Heart left ventricle (tissue), 16 donors: ENCODE measurements around the gene MICALL2. TPM values are rescaled to one million over a fixed set of nuclear protein-coding genes. Genes with fewer than 3 reads are reported as not detected.
A peak's percentile ranks its signal among the peaks of the same experiment; 100 is the strongest.

Source experiments
- ATAC-seq, 4 donors: fragments of 200-7000 bp; cut with Tn5 transposase; one replicate each; pipeline ENCODE4 v1.9.1; 2020 to 2022; ENCODE audit warnings: moderate library complexity in 4 of 4, mild to moderate bottlenecking in 3 of 4, moderate number of reproducible peaks in 1 of 4
- DNase-seq, 5 donors: peaks; one replicate each; pipeline ENCODE4 v3.0.0-alpha.2; 2020
- H3K27ac ChIP-seq, 12 donors: fragments of 200-600 bp; sonication (generic) in 4 of 12; one replicate each; pipeline versions ENCODE4 v1.5.0 to v1.8.0; 2016 to 2022; ENCODE audit warnings: mild to moderate bottlenecking in 2 of 12
- H3K27me3 ChIP-seq, 9 donors: fragments of 200-600 bp; sonication (generic) in 2 of 9; one replicate each; pipeline versions ENCODE4 v1.5.1 to v1.8.0; 2016 to 2022; ENCODE audit warnings: mild to moderate bottlenecking in 3 of 9
- H3K36me3 ChIP-seq, 9 donors: fragments of 200-600 bp; sonication (generic) in 2 of 9; one replicate each; pipeline versions ENCODE4 v1.5.0 to v1.8.0; 2018 to 2022; ENCODE audit warnings: mild to moderate bottlenecking in 2 of 9
- H3K4me1 ChIP-seq, 12 donors: fragments of 200-600 bp; sonication (generic) in 4 of 12; one replicate each; pipeline versions ENCODE4 v1.5.0 to v1.8.0; 2016 to 2022; ENCODE audit warnings: mild to moderate bottlenecking in 3 of 12
- H3K4me3 ChIP-seq, 12 donors: fragments of 200-600 bp; sonication (generic) in 4 of 12; one replicate each; pipeline versions ENCODE4 v1.5.0 to v1.8.0; 2017 to 2022; ENCODE audit warnings: mild to moderate bottlenecking in 9 of 12, moderate library complexity in 4 of 12
- H3K9me3 ChIP-seq, 12 donors: fragments of 200-600 bp; sonication (generic) in 4 of 12; one replicate each; pipeline versions ENCODE4 v1.5.0 to v1.8.0; 2016 to 2022; ENCODE audit warnings: mild to moderate bottlenecking in 1 of 12
- CTCF ChIP-seq, 12 donors: fragments of 200-600 bp; sonication (generic) in 4 of 12; IDR thresholded peaks; one replicate each; pipeline versions ENCODE4 v1.5.0 to v1.8.0; 2018 to 2022; ENCODE audit warnings: antibody characterized with exemption in 12 of 12, mild to moderate bottlenecking in 5 of 12
- POLR2A ChIP-seq, 2 donors: fragments of 450-650 bp; IDR thresholded peaks; one replicate each; pipeline ENCODE4 v1.6.1; 2017; ENCODE audit warnings: antibody characterized with exemption in 2 of 2, mild to moderate bottlenecking in 2 of 2, moderate library complexity in 2 of 2
- WGBS, 4 donors: extraction: QIAGEN DNeasy Blood & Tissue Kit in 2 of 4; methylation state at CpG; one replicate each; pipeline versions ENCODE4 v1.1.5 to v1.1.7; 2013 to 2018; 5-methylcytosine and 5-hydroxymethylcytosine counted together
- intact Hi-C, 10 donors: fragments of 100-400 bp; cut with DNase I; formaldehyde crosslinking; loops; one replicate each; pipeline versions ENCODE4 v1.11.1 to v1.14.2; 2022
- polyA plus RNA-seq, 2 donors: library from polyadenylated mRNA; stranded (reverse); fragments of 200-250 nt; gene quantifications; one replicate each; pipeline ENCODE4 v1.2.3, GENCODE V29; 2013
- total RNA-seq, 9 donors: library from RNA; depleted of rRNA in 2 of 9; stranded (reverse); fragments of >200 nt in 2 of 9; fragmentation: NEBNext Ultra II Directional in 3 of 9; extraction: Animal tissue kit (Norgen Biotek cat#: 25700) in 3 of 9; gene quantifications; one replicate each; pipeline versions ENCODE4 v1.1.0 to v1.2.4, GENCODE V29; 2016 to 2023
- donor health status: ischemic (EF 13 %, LVEDD 7.1; RV severe dilation, severe dysfunction).
- donor health status: healthy with polysubstance abuse.
- donor health status: DM: no; HTN: yes; CAD: no.
- donor health status: DM: no; HTN: no; CAD: no.
- donor health status: ischemic (EF 25% LVEDD 6.9; RV normal size, moderate dysfunction).
- donor health status: ischemic (EF 25% LVEDD 5.7; RV mildly dilated, moderate dysfunction).
- donor health status: healthy.
- donor health status: DM: yes; HTN: yes; CAD: no.
- donor health status: ischemic (EF 35%, LVEDD 5.7; RV mildly dilated, moderate dysfunction).
- donor health status: nonischemic (EF 11% LVEDD 7.7; RV severe dilation, severe dysfunction).
- donor health status: DM: yes; HTN: yes; CAD: no.
- donor health status: PGD.
- donor health status: ischemic (EF 29% LVEDD 5.4; RV normal size, mild dysfunction).
- donor health status: nonischemic (EF 23%, LVEDD 6.1; RV moderate dilation, normal function).

Gene MICALL2
- total and polyA plus RNA-seq, 11 donors = 2.5 to 18.3 (median 8.4) TPM

- Histone ChIP-seq H3K36me3 (peaks cover 0 to 24% (median 6%) of the 10 kb centered on the region in 9 donors), H3K4me3 (no peak overlapping the region), H3K9me3 (no peaks in the 10 kb centered on the region), H3K4me1 (peaks cover 0 to 9% (median 2%) of the 10 kb centered on the region in 12 donors), H3K27me3 (peaks cover 11 to 25% (median 16%) of the 10 kb centered on the region in 9 donors), H3K27ac (no peak overlapping the region)
- no peak for TF ChIP-seq CTCF (IDR thresholded peaks at IDR 0.05)
- no peak for TF ChIP-seq POLR2A (IDR thresholded peaks at IDR 0.05)
- DNase-seq (no peak), ATAC-seq (no peak)
- intact Hi-C loops = loop anchor here in 7 of 10 donors (5.0 to 10.0 kb wide), 6 partner anchors 33 to 242 kb away; no protein-coding TSS in a partner anchor
- WGBS, 4 donors = 93 to 95% (median 93%) methylated on average over 8 to 35 of the region's 35 CpGs
These were observed 25.0 kb downstream of the MICALL2 start for GRCh38 chr7:1434165-1434718.

- Histone ChIP-seq H3K27me3 (peaks cover 11 to 30% (median 22%) of the 10 kb centered on the region in 9 donors), H3K9me3 (no peaks in the 10 kb centered on the region), H3K27ac (no peak overlapping the region), H3K36me3 (peaks cover 0 to 23% (median 6%) of the 10 kb centered on the region in 9 donors), H3K4me1 (peaks cover 0 to 11% (median 2%) of the 10 kb centered on the region in 12 donors), H3K4me3 (no peak overlapping the region)
- ATAC-seq (no peak), DNase-seq (no peak)
- WGBS, 4 donors = 78 to 82% (median 80%) methylated on average over 15 to 25 of the region's 25 CpGs
- intact Hi-C loops = loop anchor here in 8 of 10 donors (2.0 to 10.0 kb wide), 7 partner anchors 34 to 241 kb away; no protein-coding TSS in a partner anchor
- no peak for TF ChIP-seq POLR2A (IDR thresholded peaks at IDR 0.05)
- TF ChIP-seq CTCF (IDR thresholded peaks at IDR 0.05) = no peak
These were observed 25.9 kb downstream of the MICALL2 start for GRCh38 chr7:1433128-1433920.

- ATAC-seq = peak in 3 of 4 donors; percentile 61 to 72 (median 65)
- Histone ChIP-seq H3K27me3 (peaks cover 11 to 31% (median 22%) of the 10 kb centered on the region in 9 donors), H3K4me3 (no peak overlapping the region), H3K36me3 (peaks cover 0 to 16% (median 6%) of the 10 kb centered on the region in 9 donors), H3K9me3 (no peaks in the 10 kb centered on the region), H3K4me1 (peaks cover 0 to 11% (median 2%) of the 10 kb centered on the region in 12 donors), H3K27ac (no peak overlapping the region)
- no peak for TF ChIP-seq POLR2A (IDR thresholded peaks at IDR 0.05)
- peak; percentile 89 to 99 (median 96) for TF ChIP-seq CTCF (IDR thresholded peaks at IDR 0.05)
- 18 to 29% (median 21%) methylated on average over 20 to 30 of the region's 30 CpGs for WGBS, 4 donors
- peak; percentile 66 to 87 (median 72) for DNase-seq
- intact Hi-C loops = loop anchor here in 8 of 10 donors (1.0 to 10.0 kb wide), 8 partner anchors 35 to 240 kb away; no protein-coding TSS in a partner anchor
These were observed 26.7 kb downstream of the MICALL2 start for GRCh38 chr7:1432411-1433082.
